Posterior vena cava (tissue), 2 donors: ENCODE measurements around the gene ANGPTL5. TPM values are rescaled to one million over a fixed set of nuclear protein-coding genes. Genes with fewer than 3 reads are reported as not detected.
"Not testable (repeated sequence)": the region's sequence is repeated elsewhere in the genome, so short reads cannot be mapped to it uniquely, and the experiment has no call there.

Source experiments
- DNase-seq: peaks from one replicate; pipeline ENCODE4 v3.0.0-alpha.2; 2020; ENCODE audit warnings: low spot score
- intact Hi-C, 2 donors: fragments of 100-400 bp; cut with DNase I; formaldehyde crosslinking; loops; one replicate each; pipeline versions ENCODE4 v1.14.1 to v1.14.2; 2022 to 2023
- total RNA-seq, 2 donors: library from RNA; stranded (reverse); fragmentation: NEBNext Ultra II Directional; extraction: Animal tissue kit (Norgen Biotek cat#: 25700); gene quantifications; one replicate each; pipeline ENCODE4 v1.2.1, GENCODE V29; 2021
- donor health status: DM: yes; HTN: yes; CAD: no.
- donor health status: DM: yes; HTN: yes; CAD: no.

The ANGPTL5 gene
- total RNA-seq, 2 donors from 2014 or later: 1.1 to 6.8 TPM

DNA sequence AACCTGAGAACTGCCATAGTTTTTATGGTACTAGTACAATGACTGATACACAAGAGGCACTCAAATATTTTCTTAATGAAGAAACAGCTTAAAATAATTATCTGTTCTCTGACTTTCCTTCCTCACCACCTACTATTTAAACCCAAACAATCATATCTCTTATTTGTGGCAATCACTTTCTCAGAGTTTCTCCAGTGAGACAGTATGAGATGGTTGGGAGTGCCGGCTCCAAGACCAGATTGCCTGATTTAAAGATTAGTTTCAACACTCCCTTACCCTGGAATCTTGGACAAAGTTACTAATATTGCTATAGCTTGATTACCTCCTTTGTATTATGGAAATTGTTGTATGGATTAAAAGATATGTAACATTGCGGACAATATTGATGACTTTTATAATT lies 7.2 kb downstream of the ANGPTL5 start:
- no peak for DNase-seq
- intact Hi-C loops: no loop called here

DNA sequence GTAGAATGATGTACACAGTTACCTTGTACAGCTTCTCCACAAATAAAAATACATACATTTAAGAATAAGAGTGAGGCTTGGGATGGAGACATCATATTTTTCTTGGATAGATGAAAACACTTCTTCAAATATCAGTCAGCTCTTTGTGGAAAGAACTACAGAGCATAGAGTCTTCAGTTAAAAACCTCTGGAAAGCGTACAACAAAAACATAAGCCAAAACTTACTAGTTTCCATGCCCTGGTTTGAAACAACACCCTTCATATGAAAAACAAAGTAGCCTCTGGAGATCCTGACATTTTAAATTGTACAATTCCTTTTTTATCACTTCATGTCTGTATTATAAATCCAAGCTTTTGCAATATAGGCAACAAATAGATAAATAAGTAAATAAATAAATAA lies 8.5 kb downstream of the ANGPTL5 start:
- intact Hi-C loops: no loop called here

DNA sequence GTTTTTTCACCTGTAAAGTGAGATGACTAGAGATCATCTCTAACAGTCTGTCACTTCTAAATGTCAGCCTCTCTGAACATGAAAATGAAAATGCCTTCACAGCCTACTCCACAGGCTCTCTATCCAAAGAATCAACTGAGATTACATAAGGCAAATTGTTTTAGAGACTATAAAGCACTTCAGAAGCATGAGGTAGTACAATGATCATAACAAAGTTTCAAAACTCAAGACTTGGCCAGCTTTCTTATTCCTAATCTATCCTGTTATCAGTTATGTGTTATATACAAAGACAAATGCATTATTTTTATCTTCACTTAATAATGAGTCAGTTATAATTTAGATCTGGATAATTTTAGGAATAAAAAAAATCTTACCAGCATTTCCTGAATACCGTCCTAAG lies 21.8 kb downstream of the ANGPTL5 start:
- no peak for DNase-seq
- intact Hi-C loops: no loop called here

More for the DNA sequence above, 8.5 kb downstream of the ANGPTL5 start:
- DNase-seq: no peak

DNA sequence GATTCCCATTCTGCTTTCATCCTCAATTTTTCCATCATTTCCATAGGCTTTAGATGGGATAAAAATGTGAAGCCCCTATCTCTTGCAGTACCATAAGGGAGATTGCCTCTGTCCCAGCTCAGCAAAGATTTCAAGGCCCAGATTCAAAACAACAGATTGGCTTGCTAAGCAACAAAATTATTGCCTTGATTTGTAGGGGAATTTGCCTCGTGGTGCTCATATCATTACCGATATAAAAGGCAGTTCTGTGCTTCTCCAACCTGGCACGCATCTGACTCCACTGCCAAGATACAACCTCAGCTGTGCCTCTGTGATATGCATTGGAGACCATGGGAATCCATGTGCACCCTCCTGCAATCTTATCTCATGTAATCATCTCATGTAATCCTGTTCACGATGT lies 26.6 kb downstream of the ANGPTL5 start:
- DNase-seq: no peak
- intact Hi-C loops: no loop called here

DNA sequence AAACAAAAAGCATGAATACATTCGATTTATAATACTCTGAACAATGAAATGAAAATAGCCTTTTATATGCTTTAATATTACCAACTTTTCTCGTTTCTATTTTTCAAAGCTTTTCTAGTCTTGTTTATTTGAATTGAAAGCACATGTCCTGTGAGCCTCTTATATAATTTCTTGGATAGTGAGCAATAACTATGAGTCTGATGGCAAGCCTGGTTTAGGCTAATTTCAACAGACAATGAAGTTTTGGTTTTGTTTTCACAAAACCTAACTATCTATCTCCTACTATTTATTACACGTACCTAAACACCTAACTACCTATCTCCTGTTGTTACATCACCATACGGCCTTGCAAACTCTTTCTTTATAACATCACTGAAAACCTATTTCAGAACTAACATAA lies 30.7 kb downstream of the ANGPTL5 start:
- intact Hi-C loops: no loop called here
- DNase-seq: no peak

DNA sequence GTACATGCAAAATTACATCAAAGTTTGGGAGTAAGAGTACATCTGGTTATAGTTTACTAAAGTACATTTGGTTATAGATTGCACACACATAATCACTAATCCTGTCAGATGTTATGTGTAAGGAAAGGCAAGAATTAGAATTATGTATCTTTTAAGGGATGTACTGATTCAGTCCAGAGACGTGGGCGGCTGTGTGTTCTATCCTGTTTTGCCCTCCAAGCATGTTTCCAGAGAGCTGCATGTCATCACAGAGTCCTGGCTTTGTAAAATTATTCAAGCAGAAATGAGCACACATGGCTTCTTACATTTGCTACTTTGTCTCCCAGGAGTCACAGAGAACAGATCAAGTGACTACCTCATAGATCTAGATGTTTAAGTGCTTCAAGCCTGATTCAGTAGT lies 34.7 kb downstream of the ANGPTL5 start:
- no peak for DNase-seq

DNA sequence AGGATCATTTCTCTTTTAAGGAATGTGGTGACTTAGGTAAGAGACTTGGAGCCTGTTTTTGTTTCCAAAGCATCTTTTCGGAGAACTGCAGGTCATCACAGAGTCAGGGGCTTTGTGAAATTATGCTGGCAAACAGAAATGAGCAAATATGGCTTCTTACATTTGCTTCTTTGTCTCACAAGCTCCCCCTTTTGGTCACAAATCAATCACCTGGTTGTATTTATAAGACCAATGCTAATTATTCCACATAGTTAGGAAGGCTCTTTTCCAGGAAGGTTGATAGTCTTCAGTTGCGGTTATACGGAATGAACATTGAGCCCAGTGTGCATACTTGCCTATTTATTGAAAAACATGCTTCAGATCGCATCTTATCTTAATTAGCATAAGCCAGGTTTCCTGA lies 36.1 kb downstream of the ANGPTL5 start:
- no peak for DNase-seq
- intact Hi-C loops: no loop called here

More for the DNA sequence above, 34.7 kb downstream of the ANGPTL5 start:
- intact Hi-C loops: no loop called here

DNA sequence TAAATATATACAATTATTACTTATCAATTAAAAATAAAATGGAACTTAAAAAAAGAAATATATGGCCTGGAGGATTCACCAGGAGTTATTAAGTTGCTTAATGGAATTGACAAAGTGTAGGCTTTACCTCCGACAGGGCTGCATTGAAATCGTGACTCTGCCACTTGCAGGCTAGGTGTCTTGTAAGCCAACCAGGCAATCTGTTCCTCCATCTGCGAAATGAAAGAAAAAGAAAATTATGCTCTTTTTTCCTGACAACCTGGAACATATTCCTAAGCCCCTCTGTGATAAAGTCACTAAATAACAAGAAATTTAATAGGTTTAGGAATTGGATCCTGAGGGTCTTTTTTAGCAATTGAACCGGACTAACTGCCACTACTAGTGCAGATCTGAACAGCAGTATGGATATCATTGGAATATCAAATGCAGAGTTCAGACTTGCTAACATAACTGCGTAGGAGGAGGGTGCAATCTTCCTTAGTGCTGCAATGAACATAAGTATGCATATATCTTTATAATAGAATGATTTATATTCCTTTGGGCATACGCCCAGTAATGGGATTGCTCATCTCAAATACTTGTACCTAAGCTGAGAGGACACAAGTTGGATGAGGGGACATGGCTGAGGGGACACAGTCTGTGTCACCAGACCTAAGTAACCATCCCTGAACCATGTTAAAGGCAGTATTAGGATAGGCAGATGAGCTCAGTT lies 44.0 kb downstream of the ANGPTL5 start:
- DNase-seq: no peak
- intact Hi-C loops: no loop called here

DNA sequence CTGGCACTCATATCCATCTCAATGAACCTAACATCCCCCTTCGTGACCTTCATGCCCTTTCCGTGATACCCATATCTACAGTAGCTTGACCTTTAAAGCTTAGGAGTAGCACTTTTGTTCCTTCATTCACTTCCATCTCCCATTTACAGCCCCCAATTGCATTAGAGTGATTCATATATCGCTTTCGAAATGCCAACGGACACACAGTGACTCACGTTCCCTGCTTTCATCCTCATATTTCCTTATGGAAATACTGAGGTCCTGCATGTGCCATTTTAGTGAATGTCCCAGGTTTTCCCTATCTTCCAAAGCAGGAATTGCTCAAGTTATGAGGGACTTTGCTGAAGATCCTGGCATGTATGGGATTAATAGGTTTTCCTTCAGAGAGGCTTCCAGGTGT lies 45.8 kb downstream of the ANGPTL5 start:
- no peak for DNase-seq
- intact Hi-C loops: no loop called here

DNA sequence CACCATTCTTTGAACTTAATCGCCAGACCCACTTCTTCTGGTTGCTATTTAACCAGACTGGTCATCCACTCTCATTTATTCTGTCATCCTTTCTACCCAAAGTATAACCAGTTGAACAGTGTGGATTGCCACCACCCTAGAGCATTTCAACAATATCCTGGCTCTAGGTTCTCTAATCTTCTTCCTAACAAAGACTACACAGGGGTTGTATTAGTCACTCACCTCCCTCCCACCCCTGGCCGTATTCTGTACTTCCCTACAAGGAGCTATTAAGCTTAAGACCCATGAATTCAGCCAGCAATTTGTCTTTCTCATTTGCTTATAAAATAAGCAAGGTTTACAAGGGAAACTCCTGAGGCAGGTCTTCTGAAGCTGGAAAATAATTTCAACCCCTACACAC lies 48.4 kb downstream of the ANGPTL5 start:
- DNase-seq: no peak
- intact Hi-C loops: loop anchor here in 1 of 2 donors (10.0 kb wide), 1 partner anchor 137 kb away; no protein-coding TSS in a partner anchor

DNA sequence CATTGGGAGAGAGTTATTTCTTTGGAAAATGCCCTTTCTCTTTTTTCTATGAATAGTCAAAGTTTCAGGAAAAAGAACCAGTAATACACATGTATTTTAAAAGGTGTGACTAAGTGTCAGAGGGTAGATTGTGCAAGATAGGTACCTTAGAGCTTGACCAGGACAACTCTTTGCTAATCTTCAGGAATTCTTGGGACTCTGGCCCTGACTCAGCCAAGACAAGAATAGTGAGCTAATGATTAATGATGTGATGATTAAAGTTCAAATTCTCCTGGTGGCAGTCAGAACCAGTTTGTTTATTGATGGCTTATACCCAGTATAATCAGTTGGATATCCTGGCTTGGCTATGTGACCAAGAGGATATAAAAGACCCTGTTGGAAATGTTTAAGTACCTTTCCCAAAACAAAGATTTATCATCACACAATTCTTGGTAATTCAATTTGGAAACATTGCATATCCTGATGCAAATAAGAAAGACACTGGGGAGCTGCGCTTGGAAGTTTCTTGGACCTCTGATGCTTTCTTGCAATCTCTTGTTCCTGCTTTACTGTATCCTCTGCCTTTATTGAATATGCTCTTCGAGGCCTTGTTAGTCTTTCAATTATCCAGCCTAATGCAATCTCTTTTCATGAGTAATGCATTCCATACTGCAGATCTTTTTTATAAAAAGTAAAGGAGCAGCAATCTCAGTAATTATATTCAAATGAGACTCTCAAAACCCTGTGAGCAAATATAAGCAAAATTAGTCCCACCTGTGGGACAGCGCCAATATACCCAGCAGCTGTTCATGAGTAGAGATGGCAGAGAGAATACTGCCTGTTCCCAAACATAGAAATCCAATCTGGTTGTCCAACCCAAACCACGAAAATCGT lies 49.5 kb downstream of the ANGPTL5 start:
- intact Hi-C loops: loop anchor here in 1 of 2 donors (10.0 kb wide), 1 partner anchor 138 kb away; no protein-coding TSS in a partner anchor
- no peak for DNase-seq

DNA sequence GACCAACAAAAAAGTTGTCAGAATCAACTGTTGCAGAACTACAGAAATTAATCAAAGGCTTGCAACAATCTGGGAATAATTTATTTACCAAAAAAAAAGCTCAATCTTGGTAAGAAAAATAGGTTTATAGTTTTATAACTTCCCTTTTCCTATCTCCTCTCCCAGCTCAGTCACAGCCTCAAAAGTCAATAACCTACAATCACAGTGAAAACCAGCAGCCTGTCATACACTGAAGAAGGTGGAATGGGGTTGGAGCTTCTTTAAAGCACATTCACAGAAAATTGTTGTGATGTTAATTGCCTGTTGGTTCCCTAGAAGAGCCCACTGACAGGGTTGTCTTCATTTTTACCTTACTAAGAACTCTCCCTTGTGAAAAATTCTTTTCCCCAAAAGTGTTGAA lies 52.2 kb downstream of the ANGPTL5 start:
- intact Hi-C loops: loop anchor here in 1 of 2 donors (10.0 kb wide), 1 partner anchor 141 kb away; no protein-coding TSS in a partner anchor
- DNase-seq: no peak

DNA sequence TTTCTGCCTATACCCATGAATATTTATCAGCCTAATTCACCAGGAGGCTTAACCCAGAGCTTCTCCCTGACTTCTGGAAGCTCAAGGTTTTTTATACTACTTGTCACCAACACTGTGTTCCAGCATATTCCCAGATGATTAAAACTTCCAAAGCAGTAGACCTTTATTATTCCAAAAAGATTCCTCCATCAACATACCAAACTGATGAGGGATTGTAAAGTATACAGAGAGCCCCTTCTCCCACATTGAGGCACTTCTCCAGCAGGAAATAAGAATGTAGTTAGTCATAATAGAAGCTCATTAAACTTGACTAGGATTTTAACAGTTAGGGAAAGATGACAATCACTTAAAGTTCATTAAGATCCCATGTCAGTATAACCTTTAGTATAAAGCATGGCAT lies 53.0 kb downstream of the ANGPTL5 start:
- intact Hi-C loops: loop anchor here in 1 of 2 donors (10.0 kb wide), 1 partner anchor 141 kb away; no protein-coding TSS in a partner anchor
- DNase-seq: no peak

DNA sequence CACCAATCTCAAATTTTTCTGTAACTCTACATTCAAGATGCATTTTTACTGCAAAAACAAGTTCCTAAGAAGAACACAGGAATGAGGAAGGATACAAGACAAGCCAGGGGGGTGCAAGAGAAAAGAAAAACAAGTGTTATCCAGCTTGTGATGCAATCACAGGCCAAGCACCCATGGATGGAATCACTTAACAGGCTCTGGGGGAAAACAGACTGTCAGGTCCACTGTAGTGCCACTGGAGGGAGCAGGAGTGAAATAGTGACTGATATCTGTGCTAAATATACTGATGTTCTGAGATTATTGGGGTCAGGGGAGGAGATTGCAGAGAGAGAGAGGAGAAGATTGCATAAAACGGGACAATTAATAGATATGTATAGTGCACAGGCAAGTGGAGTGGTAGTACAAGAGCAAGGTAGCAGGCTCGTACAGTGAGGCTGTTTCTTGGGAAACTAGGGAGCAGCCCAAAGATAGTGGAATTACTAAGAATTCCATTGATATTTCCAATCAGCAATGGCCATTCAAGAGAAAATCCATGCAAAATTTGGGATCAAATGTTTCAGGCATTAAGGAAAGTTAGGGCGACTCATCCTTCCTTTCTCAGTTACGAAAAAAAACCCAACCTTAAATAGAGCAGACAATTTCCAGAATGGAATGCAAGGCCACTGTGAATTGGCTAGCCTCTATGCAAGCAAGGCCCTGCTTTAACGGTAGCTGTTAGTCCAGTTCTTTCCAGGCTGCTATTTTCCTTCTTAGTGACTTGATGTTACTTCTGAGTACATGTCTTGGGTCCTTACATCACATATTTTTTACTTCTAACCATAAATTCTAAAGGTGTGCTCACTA lies 53.7 kb downstream of the ANGPTL5 start:
- intact Hi-C loops: loop anchor here in 1 of 2 donors (10.0 kb wide), 1 partner anchor 142 kb away; no protein-coding TSS in a partner anchor
- DNase-seq: no peak

DNA sequence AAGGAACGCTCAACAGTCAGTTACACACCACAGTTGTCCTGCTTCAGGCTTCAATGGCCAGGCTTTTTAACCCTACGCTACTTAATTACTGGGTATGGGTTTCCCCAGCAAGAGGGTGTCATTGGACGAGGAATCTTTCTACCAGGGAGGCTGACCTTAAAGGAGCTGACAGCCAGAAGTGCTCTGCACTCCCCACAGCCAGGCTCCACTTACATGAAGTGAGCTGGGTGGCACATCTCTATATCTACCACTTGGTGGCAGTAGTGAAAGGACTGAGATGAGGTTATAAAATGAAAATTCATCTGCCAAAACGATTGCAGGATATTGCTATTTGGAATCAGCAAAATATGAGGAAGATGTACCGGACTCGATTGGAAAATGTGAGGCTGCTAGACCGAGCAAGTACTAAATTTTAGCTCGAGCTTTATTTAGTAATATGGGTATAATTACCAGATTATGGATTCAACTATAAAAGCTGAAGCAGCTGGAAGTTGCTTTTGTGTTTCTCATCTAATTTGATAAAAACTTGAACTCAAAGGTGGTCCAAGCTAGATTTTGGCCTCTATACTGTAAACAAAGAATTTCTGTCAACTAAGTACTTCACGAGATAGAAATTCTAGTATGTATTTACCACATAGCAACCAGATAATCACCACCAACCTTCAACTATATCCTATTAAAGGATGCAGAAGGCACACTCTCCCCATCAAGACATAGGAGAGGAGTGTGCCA lies 55.5 kb downstream of the ANGPTL5 start:
- intact Hi-C loops: loop anchor here (2.0 to 10.0 kb wide), 2 partner anchors 144 to 146 kb away; no protein-coding TSS in a partner anchor
- no peak for DNase-seq

DNA sequence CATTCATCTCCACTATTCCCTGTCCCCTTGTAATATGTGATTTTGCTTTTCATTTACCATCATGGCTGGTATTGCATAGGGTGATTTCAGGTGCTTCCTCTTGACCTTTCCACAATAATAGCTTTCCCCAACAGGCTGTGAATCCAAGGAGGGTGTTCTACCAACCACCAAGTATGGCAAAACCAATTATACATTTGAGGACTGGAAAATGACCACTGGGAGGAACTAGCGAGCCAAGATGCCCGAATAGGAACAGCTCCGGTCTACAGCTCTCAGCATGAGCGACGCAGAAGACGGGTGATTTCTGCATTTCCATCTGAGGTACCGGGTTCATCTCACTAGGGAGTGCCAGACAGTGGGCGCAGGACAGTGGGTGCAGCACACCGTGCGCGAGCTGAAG lies 64.1 kb downstream of the ANGPTL5 start:
- intact Hi-C loops, DNase-seq: not testable (repeated sequence)

DNA sequence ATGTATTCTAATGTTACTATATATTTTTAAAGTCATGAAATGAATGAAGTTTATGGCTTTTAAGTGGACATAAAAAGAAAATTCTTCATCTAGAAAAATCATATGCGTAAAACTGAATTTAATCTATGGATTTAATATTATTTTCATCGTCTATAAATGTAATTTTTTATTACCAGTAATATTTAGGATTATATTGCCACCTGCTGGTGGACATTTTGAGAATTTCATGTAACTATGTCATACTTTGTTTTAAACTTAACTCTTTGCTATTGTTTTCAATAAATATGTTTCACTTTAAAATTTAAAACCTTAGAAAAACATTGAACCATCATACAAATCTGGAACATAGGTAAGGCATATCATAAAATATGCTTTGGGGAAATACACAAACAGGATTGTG lies 68.1 kb downstream of the ANGPTL5 start:
- intact Hi-C loops: loop anchor here in 1 of 2 donors (10.0 kb wide), 1 partner anchor 403 kb away; no protein-coding TSS in a partner anchor
- no peak for DNase-seq

DNA sequence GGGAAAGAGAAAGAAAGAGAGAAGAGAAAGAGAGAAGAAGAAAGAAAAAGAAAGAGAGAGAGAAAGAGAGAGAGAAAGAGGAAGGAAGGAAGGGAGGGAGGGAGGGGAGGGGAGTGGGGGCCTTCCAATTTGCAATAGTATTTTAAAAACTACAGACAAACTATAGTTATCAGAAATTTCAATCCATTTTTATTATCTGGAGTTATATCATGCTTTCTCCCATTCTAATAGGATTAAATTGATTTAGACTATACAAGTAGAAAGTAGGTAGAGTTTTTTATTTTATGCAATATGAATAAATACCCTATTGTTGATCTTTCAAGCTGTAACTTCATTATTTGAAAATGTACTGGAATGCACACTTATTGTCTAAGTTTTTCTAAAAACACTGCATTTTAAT lies 71.7 kb downstream of the ANGPTL5 start:
- intact Hi-C loops: loop anchor here in 1 of 2 donors (10.0 kb wide), 1 partner anchor 400 kb away; no protein-coding TSS in a partner anchor

More for the DNA sequence above, 71.7 kb downstream of the ANGPTL5 start:
- no peak for DNase-seq
